DND-41 (cell line): ENCODE data around the gene RIOX2.

ENCODE experiments used
- CTCF ChIP-seq: IDR thresholded peaks from 2 replicates; pipeline ENCODE4 v1.5.1; 2012; ENCODE audit warnings: borderline replicate concordance, low read length, moderate library complexity, mild to moderate bottlenecking; ENCODE audit not compliant: poor library complexity, severe bottlenecking; ENCODE audit errors: extremely low read depth
- EZH2 ChIP-seq: IDR thresholded peaks from 3 replicates; pipeline ENCODE4 v1.6.1; 2012; ENCODE audit warnings: borderline replicate concordance, low read depth, mild to moderate bottlenecking, moderate library complexity, low read length, inconsistent platforms; ENCODE audit not compliant: severe bottlenecking

- no peak for TF ChIP-seq EZH2
- TF ChIP-seq CTCF, result no peak
These were observed 61.3 kb downstream of the RIOX2 start for GRCh38 chr3:97910931-97911351.
